Loucy (cell line): ENCODE data around the gene PAPSS2.

Source experiments
- CTCF ChIP-seq: fragments of 200-600 bp; sonication (generic); conservative IDR thresholded peaks from 2 replicates; pipeline ENCODE4 v1.5.1; 2014; ENCODE audit warnings: mild to moderate bottlenecking, antibody characterized with exemption, low read length
- EZH2phosphoT487 ChIP-seq: fragments of 200-600 bp; IDR thresholded peaks from 2 replicates; pipeline ENCODE4 v1.6.1; 2018; ENCODE audit warnings: antibody characterized with exemption, mild to moderate bottlenecking, moderate library complexity, borderline replicate concordance

- no peak for TF ChIP-seq CTCF
- no peak for TF ChIP-seq EZH2phosphoT487
Observed at GRCh38 chr10:87722716-87723115, 63.0 kb downstream of the PAPSS2 start.
